Breast epithelium (tissue), 3 donors: Measurements from ENCODE around the gene PSMB5.

Experiments
- CTCF ChIP-seq, 3 donors: fragments of 450-650 bp; IDR thresholded peaks; one replicate each; pipeline ENCODE4 v1.5.1; 2016 to 2017; ENCODE audit warnings: antibody characterized with exemption in 3 of 3, mild to moderate bottlenecking in 3 of 3, moderate library complexity in 3 of 3
- POLR2A ChIP-seq: fragments of 450-650 bp; IDR thresholded peaks from one replicate; pipeline ENCODE4 v1.6.1; 2016; ENCODE audit warnings: antibody characterized with exemption, mild to moderate bottlenecking, moderate library complexity
- POLR2AphosphoS5 ChIP-seq, 3 donors: sonication (generic); formaldehyde crosslinking; IDR thresholded peaks; one replicate each; pipeline ENCODE4 v1.6.1; 2017; ENCODE audit warnings: antibody characterized with exemption in 3 of 3

- TF ChIP-seq CTCF (IDR thresholded peaks at IDR 0.05) (peak in 1 of 3 donors; percentile 58), POLR2AphosphoS5 (IDR thresholded peaks at IDR 0.05) (no peak), POLR2A (no peak)
Observed at GRCh38 chr14:23076785-23077408, 42.2 kb upstream of the PSMB5 start.
